KOPT-K1 (cell line): ENCODE data around the gene CALB2.
"Not testable (repeated sequence)": the region's sequence is repeated elsewhere in the genome, so short reads cannot be mapped to it uniquely, and the experiment has no call there.

Experiments
- H3K27ac ChIP-seq: fragments of 200-600 bp; sonication (generic); 2 replicates; pipeline ENCODE4 v1.5.1; 2016; ENCODE audit warnings: antibody characterized with exemption, mild to moderate bottlenecking, low read depth, low read length; ENCODE audit not compliant: poor library complexity, severe bottlenecking
- H3K36me3 ChIP-seq: fragments of 200-600 bp; sonication (generic); 2 replicates; pipeline ENCODE4 v1.5.1; 2017; ENCODE audit warnings: antibody characterized with exemption, mild to moderate bottlenecking, low read length, moderate library complexity; ENCODE audit not compliant: insufficient read depth
- H3K9me3 ChIP-seq: fragments of 200-600 bp; sonication (generic); 2 replicates; pipeline ENCODE4 v1.5.1; 2017; ENCODE audit warnings: antibody characterized with exemption, low read length, mild to moderate bottlenecking; ENCODE audit not compliant: insufficient read depth, poor library complexity, severe bottlenecking

CALB2 gene

DNA sequence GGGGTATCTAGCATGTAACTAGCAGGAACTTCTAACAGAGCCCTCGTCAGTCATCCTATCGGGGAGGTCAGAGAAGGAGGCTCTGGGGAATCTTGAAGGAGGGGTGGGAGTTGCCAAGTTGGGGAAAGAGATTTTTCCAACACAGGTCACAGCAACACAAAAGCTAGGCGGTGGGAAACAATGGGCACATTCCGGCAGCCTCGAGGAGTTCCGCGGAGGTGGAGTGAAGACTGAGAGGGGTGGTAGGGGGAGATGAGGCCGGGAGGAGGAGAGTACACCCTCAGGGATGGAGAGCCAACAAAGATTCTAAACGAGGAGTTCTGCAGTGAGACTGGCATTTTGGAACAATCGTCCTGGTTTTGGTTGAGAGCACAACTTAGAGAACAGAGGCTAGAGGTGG lies 13.5 kb upstream of the CALB2 start:
- Histone ChIP-seq H3K27ac (no peak overlapping the region), H3K9me3 (no peaks in the 10 kb centered on the region), H3K36me3 (no peaks in the 10 kb centered on the region)

- H3K36me3 ChIP-seq: no peaks in the 10 kb centered on the region
- no peaks in the 10 kb centered on the region for H3K9me3 ChIP-seq
- no peak overlapping the region for H3K27ac ChIP-seq
Observed at GRCh38 chr16:71347146-71347545, 11.4 kb upstream of the CALB2 start.

DNA sequence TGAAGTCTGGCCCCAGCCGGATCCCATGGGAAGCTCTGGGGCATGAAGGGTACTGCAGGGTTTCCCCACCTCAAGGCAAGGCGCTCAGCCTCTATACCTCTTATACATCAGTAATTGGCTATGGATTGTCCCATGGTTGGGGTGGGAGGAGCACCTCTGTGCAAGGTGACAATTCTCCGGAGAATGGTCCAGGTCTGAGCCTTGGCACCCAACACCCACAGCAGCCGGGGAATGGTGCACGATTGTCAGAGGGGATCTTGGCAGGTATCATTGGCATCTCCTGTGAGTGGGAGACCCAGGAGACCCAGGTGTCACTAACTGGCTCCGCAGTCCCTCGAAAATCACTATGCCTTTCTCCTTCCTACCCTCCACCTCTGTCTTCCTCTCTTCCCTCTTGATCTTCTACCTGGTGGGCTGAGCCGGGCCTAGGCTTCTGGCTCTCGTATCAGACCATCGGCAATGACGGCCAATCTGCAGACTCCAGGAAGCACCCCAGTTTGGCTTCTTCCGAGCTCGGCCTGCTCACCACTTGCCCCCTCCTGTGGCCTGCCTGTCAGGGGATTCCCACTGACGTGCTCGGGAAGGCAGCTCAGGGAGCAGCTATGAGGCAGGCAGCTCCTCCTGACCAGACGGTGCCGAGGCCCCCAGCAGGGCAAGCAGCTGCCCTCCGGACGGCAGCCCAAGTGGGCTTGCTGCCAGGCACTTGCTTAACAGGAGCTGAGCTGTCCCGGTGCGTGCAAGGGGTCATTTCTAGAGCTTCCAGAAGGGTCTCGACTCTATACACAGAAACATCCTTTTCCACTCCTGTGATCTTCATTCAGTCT lies 10.0 kb upstream of the CALB2 start:
- no peaks in the 10 kb centered on the region for H3K9me3 ChIP-seq
- H3K27ac ChIP-seq: no peak overlapping the region
- H3K36me3 ChIP-seq: no peaks in the 10 kb centered on the region

- no peaks in the 10 kb centered on the region for H3K9me3 ChIP-seq
- no peak overlapping the region for H3K27ac ChIP-seq
Observed at GRCh38 chr16:71350821-71351557, 7.5 kb upstream of the CALB2 start.

DNA sequence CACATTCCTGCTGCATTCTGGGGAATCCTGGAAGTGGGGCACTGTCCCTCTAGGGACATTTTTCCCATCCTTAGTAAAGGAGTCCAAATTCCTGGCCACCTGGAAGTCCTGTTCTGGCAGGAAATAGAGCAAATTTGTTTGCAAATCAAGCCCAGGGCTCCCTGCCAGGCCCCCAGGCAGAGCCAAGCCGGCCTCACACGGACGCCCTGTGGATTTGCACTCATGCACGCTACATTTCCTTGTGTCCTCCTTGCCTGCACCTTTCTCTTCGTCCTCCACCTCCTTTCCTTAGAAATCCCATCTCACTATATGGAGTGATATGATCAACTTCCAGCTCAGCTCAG lies 7.0 kb upstream of the CALB2 start:
- no peaks in the 10 kb centered on the region for H3K36me3 ChIP-seq
- no peaks in the 10 kb centered on the region for H3K9me3 ChIP-seq
- no peak overlapping the region for H3K27ac ChIP-seq

More at GRCh38 chr16:71350821-71351557, 7.5 kb upstream of the CALB2 start:
- H3K36me3 ChIP-seq: no peaks in the 10 kb centered on the region

DNA sequence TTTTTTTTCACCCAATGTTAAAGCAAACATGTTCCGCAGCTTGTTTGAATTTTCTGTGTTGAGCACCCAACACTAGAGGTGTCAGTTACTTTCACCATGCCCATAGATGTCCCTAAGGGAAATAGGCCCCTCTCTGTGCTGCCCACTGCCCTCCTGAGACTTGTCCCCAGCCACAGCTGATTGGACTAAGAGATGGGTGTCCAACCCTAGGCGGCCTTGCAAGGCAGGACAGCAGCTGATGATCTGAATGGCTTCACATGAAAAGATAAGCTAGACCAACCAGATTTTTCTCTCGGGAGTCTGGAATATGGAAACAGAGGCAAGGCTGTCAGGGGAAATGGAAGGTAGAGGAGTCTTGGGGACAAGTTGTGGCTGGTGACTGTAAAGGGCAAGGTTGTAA lies 6.1 kb upstream of the CALB2 start:
- no peak overlapping the region for H3K27ac ChIP-seq
- no peaks in the 10 kb centered on the region for H3K36me3 ChIP-seq
- H3K9me3 ChIP-seq: no peaks in the 10 kb centered on the region

GRCh38 chr16:71352963-71353460 lies 5.5 kb upstream of the CALB2 start:
- Histone ChIP-seq H3K27ac (no peak overlapping the region), H3K9me3 (no peaks in the 10 kb centered on the region), H3K36me3 (no peaks in the 10 kb centered on the region)

GRCh38 chr16:71353736-71354135 lies 4.8 kb upstream of the CALB2 start:
- H3K27ac ChIP-seq: no peak overlapping the region
- H3K36me3 ChIP-seq: no peaks in the 10 kb centered on the region
- no peaks in the 10 kb centered on the region for H3K9me3 ChIP-seq

DNA sequence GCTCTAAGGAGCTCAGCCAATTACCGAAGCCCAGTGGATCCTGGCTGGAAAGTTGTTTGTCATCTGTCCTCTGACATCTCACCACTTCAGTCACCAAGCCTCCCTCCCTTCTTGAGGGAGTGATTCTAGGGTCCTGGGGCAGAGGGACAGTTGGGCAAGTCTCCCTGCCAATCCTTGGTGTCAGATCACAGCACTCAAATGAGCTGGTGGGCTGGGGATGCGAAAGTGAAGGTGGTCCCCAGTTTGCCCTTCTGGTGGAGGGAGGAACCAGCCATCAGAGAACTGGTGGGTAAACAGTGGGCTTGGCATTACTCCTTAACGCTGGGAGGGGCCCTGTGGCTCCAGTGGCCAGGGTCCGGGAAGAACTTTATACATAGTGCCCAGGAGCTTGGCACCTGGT lies 4.4 kb upstream of the CALB2 start:
- Histone ChIP-seq H3K36me3 (no peaks in the 10 kb centered on the region), H3K27ac (no peak overlapping the region), H3K9me3 (no peaks in the 10 kb centered on the region)

DNA sequence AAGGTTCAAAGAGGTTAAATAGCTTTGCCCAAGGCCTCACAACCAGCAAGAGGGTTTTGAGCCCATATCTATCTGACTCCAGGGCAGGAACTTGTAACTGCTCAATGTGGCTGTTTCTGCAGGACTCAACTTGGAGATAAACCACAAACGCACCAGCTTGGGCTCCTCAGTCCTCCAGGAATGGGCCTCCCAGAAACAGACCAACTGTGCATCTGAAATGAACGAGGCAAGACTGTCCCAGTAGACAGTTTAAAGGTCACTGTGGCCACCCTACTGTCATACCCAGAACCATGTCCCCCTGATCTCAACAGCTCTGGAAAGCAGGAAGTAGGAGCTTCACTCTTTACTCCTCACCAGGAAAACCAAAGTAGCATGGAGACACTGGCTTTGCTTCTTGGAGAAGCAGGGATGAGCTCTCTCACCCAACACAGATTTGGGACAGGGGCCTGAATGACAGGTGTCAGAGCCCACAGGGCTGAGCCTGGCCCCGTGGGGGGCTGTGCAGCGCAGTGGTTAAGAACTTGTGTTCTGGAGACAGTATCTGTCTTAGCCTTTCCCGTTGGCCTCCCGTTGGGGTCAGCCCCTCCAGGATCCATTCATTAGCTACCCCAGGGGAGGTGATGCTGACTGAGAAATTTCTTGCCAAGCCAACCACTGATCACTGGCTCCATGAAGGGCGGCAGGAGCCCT lies 2.3 kb upstream of the CALB2 start:
- H3K9me3 ChIP-seq: no peaks in the 10 kb centered on the region
- no peak overlapping the region for H3K27ac ChIP-seq
- no peaks in the 10 kb centered on the region for H3K36me3 ChIP-seq

DNA sequence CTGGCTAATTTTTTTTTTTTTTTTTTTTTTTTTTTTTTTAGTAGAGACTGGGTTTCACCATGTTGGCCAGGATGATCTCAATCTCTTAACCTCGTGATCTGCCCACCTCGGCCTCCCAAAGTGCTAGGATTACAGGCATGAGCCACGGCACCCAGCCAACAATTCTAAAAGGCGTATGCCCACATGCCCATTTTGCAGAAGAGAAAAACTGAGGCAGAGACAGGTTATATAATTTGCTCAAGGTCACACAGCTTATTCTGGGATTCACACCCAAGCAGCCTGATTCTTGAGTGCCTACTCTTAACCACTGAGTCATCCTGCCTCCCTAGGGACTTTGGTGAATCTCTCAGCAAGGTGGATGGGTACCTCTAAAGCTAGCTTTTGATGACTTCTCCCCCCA lies 1.6 kb upstream of the CALB2 start:
- not testable (repeated sequence) for H3K27ac ChIP-seq, H3K36me3 ChIP-seq, H3K9me3 ChIP-seq

DNA sequence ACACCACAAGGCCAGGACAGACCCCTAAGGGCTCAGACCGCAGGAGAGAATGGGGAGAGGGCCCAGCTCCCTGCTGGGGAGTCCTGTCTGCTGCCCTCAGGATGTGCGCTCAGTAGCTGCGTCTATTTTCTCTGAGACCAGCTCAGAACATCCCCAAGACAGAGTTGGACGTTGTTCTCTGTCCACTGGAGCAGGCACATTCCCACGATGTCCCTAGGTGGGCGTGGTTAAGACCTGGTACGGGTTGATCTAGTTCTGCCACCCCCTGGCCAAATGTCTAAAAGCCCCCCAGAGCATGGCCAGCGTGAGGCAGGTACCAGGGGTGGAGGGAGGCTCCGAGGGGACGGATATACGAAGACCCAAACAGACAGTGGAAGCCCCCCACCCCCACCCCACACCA lies 842 bp upstream of the CALB2 start:
- Histone ChIP-seq H3K27ac (no peak overlapping the region), H3K9me3 (no peaks in the 10 kb centered on the region)

DNA sequence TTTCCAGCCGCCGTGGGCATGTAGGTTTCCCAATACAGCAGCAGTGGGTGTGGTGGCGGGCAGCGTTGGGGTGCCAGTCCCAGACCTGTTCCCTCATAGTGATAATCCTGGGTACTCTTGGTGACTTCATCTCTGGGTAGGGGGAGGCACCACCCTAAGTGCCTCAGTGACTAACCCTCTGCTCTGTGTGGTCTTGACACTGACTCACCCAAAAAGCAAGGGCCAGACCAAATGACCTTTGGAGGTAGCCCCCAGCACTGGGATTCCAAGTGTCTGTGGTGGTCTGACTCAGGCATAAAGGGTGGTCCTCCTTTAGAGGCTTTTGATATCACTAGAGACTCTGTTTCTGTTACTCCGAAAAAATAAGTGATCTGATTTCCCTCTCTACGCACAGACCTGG lies 908 bp downstream of the CALB2 start:
- Histone ChIP-seq H3K9me3 (no peaks in the 10 kb centered on the region), H3K36me3 (no peaks in the 10 kb centered on the region), H3K27ac (no peak overlapping the region)

More for the DNA sequence above, 842 bp upstream of the CALB2 start:
- H3K36me3 ChIP-seq: no peaks in the 10 kb centered on the region

DNA sequence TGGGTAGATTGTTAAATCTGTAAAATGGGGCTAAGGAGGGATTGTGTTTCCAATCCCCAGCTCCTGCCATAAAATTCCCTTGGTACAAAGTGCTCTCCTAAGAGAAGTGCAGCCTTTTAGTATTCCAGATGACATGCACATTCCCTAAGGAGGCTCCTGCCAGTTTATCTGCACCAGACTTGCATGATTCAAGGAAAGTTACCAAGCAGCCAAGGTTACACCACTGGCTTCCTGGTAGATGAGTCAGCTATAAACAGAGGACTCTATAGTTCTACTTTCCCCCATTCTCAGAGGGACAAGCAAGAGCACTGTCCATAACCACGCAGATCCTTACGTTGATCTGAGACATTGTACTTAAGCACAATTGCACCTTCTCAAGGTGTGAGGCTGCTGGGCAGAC lies 1.9 kb downstream of the CALB2 start:
- H3K36me3 ChIP-seq: no peaks in the 10 kb centered on the region
- no peak overlapping the region for H3K27ac ChIP-seq
- no peaks in the 10 kb centered on the region for H3K9me3 ChIP-seq

DNA sequence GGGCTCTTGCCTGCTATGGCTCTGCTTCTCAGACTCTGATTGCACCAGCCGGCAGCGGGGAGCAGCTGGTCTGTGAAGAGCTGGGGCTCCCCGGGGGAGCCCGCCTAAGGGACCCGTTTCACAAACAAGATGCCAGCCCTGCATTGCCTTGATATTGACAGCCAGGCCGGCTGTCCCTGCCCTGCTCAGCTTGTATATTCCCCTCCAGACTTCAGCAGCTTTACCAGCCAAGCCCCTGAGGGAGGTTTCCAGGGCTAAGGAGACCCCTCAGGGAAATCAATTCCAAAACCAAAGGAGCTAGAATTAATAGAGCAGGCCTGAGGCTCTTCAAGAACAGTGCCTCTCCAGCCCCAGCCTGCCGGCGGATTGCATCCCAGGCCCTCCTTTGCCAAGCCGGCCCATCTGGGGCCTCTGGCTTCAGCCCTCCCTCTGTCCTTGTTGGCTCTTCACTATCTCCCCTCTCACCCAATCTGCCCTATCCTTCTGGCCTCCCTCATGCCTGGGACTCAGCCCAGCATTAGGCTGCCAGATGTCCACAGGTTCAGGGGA lies 5.7 kb downstream of the CALB2 start:
- Histone ChIP-seq H3K9me3 (no peaks in the 10 kb centered on the region), H3K27ac (no peak overlapping the region), H3K36me3 (no peaks in the 10 kb centered on the region)
